MM.1S (cell line): Measurements from ENCODE around the gene OR51E1.

Source experiments
- CTCF ChIP-seq: fragments of 300-600 bp; sonication (generic); IDR thresholded peaks from 2 replicates; pipeline ENCODE4 v1.5.1; 2016; ENCODE audit warnings: antibody characterized with exemption, low read length, mixed read lengths
- EZH2 ChIP-seq: fragments of 300-600 bp; sonication (generic); optimal IDR thresholded peaks from 2 replicates; pipeline ENCODE3; 2017; ENCODE audit warnings: low read depth, mild to moderate bottlenecking, antibody characterized with exemption, low read length, mixed read lengths
- EZH2phosphoT487 ChIP-seq: fragments of 300-600 bp; sonication (generic); IDR thresholded peaks from 2 replicates; pipeline ENCODE4 v1.6.1; 2018; ENCODE audit warnings: antibody characterized with exemption, low read length

- TF ChIP-seq EZH2: no peak
- no peak for TF ChIP-seq CTCF
- TF ChIP-seq EZH2phosphoT487: no peak
These were observed 11.0 kb downstream of the OR51E1 start for GRCh38 chr11:4654635-4655369.
